HG02759 (cell line): Measurements from ENCODE around the gene AP2A1.
"Not testable (repeated sequence)": the region's sequence is repeated elsewhere in the genome, so short reads cannot be mapped to it uniquely, and the experiment has no call there.

Source experiments
- ATAC-seq: cut with Tn5 transposase; IDR thresholded peaks from one replicate; pipeline ENCODE4 v1.9.1; 2021; ENCODE audit warnings: mild to moderate bottlenecking, moderate library complexity; ENCODE audit not compliant: unreplicated experiment

Gene AP2A1

DNA sequence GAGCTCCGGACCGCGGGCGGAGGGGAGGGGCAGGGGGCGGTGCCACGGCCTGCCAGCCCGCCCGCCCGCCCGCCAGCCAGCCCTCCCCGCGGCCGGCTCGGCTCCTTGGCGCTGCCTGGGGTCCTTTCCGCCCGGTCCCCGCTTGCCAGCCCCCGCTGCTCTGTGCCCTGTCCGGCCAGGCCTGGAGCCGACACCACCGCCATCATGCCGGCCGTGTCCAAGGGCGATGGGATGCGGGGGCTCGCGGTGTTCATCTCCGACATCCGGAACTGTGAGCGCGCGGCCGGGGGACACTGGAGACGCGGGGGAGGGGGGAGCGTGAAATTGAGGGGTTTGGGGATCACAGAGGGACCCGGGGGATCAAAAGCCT is at the start of gene AP2A1:
AP2A1 (plus strand) TSS at position 72 of the 370 bp plus-strand sequence; CDS start at position 205, 133 bp downstream.
- no peak for ATAC-seq

- no peak for ATAC-seq
These were observed 48.3 kb upstream of the AP2A1 start for GRCh38 chr19:49718511-49718910.

DNA sequence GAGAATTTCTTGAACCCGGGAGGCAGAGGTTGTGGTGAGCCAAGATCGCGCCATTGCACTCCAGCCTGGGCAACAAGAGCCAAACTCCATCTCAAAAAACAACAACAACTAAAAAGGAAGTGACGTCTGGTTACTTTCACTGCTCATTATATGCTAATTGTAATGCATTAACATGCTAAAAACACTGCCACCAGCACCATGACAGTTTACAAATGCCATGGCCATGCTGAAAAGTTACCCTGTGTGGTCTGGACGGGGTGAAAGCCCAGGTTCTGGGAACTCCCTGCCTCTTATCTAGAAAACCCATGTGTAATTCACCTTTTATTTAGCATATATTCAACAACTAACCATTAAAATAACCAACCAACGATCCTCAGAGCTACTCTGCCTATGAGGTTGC is 47.8 kb upstream of the AP2A1 start:
- ATAC-seq = no peak

GRCh38 chr19:49719420-49719819 is 47.4 kb upstream of the AP2A1 start:
- not testable (repeated sequence) for ATAC-seq

GRCh38 chr19:49727217-49728030 is 39.4 kb upstream of the AP2A1 start:
- ATAC-seq = no peak

GRCh38 chr19:49730166-49730565 is 36.6 kb upstream of the AP2A1 start:
- ATAC-seq = no peak

DNA sequence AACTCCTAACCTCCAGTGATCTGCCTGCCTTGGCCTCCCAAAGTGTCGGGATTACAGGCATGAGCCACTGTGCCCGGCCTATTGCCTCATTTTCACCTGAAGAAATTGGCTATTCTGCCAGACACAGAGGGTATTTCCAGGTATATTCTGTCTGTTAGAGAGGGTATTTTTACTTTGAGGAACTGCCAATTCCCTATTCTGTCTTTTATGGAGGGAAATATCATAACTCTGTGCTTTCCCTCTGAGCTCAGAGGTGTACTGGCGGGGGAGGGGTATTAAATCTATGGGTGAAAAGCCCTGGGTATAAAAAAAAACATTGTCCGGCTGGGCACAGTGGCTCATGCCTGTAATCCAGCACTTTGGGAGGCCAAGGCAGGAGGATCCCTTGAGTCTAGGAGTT is 28.5 kb upstream of the AP2A1 start:
- no peak for ATAC-seq

DNA sequence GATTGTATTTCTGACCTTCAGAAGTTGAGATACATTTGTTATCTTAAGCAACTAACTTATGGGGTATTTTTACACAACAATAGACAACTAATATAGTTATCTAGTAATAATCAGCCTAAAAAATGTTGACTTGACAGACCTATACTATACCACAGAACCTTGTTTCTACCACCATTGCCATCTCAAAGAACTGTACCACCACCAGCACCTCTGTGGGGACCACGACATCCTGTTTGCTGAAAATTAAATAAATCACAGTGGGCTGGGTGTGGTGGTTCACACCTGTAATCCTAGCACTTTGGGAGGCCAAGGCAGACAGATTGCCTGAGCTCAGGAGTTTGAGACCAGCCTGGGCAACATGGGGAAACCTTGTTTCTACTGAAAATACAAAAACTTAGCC is 27.7 kb upstream of the AP2A1 start:
- no peak for ATAC-seq

DNA sequence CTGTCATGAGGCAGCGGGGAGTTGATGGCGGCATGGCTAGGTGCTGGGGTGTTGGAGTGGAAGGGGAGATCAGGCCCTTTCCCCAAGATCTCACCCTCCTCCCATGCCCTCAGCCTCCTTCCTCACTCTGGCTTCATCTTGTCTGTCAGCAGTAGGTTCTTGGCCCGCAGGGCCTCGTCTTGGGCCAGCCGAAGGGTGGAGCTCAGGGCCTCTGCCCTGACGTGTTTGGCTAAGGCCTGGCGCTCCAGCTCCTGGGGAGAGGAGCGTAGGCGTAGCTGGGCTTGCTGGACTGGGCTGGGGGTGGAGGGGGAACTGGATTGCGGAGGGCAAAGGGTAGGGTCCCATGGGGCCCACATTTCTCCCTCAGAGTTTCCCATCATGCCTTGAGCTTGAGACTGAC is 26.9 kb upstream of the AP2A1 start:
- ATAC-seq = no peak

- ATAC-seq = no peak
These were observed 25.5 kb upstream of the AP2A1 start for GRCh38 chr19:49741210-49741844.

- no peak for ATAC-seq
These were observed 21.8 kb upstream of the AP2A1 start for GRCh38 chr19:49744946-49745381.

DNA sequence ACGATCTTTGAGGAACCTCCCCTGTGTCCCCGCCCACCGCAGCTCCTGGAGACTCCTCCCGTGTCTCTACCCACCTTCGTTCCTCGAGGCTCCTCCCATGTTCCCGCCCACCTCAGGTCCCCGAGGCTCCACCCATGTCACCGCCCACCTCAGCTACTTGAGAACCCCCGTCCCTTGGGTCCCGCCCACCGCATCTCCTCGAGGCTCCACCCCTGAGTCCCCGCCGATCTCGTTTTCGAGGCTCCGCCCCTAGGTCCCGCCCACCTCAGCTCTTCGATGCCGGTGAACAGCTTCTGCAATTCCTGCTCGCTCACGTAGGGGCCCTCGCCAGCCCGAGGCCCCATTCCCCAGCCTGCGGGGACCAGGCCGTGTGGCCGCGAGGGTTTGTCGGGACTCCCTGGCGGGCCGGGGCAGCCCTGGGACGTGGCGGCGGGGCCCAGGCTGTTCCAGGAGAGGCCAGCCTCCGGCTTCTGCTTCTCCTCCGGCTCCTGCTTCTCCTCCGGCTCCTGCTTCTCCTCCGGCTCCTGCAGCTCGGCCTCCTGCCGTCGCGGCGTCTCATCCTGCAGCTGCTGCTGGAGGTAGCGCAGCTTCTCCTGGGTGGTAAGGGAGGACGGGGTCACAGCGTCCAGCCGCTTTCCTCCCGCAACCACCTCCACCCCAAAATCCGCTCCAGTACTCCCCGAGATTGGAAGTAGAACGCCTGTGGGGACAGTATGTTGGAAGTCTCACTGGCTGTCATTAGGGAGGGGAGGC is 20.4 kb upstream of the AP2A1 start:
- ATAC-seq = no peak

DNA sequence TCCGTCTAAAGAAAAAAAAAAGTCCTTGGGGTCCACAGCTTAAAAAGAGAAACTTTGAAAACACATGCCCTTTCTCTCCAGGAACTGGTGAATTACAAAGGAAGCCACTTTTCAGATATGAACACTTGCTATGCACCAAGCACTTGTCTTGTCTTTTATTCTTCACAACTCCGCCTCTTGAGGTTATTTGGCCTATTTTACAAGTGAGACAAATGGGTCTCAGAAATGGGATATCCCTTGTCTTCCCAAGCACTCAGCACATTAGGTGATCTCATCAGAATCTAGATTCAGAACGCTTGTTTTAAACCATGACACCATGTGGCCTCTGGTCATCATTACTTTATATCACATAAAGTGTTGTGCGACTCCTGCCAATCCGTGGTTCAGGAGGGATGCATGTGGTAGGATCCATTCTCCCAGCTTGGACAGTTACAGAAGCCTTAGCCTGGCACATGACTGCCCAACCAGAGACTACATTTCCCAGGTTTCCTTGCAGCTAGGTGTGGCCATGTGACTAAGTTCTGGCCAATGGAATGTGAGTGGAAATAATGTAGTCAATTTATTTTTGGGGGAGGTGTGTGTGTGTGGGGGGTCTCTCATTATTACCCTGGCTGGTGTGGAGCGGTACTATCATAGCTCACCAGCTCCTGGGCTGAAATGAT is 17.6 kb upstream of the AP2A1 start:
- ATAC-seq = no peak

- ATAC-seq = no peak
These were observed 17.0 kb upstream of the AP2A1 start for GRCh38 chr19:49749771-49750170.

- ATAC-seq = no peak
These were observed 14.1 kb upstream of the AP2A1 start for GRCh38 chr19:49752701-49753100.

DNA sequence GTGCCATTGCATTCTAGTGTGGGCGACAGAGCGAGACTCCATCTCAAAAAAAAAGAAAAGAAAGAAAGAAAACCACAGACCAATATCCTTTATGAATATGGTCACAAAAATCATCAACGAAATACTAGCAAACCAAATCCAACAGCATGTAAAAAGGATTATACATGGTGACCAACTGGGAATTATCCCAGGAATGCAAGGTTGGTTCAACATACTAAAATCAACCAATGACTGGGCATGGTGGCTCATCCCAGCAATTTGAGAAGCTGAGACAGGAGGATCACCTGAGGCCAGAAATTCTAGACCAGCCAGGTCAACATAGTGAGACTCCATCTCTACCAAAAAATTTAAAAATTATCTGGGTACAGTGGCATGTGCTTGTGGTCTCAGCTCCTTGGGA is 10.8 kb upstream of the AP2A1 start:
- no peak for ATAC-seq

GRCh38 chr19:49758292-49758691 is 8.5 kb upstream of the AP2A1 start:
- no peak for ATAC-seq

DNA sequence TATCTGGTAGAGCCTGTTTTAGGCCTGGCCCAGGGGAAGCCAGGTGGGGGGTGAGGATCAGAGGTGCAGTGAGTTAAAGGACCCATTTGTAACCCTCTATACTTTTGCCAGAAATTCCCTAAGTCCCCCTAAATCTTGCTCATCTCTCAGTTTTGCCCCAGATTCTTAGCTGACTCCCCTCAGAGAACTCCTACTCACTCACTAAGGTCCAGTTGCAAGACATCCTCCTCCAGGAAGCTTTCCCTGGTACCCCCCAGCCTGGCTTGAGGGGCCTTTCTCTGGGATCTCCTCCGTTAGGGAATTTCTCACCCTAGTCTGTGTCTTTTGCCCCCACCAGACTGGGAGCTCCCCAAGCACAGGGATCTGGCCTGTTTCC is 5.6 kb upstream of the AP2A1 start:
- no peak for ATAC-seq

DNA sequence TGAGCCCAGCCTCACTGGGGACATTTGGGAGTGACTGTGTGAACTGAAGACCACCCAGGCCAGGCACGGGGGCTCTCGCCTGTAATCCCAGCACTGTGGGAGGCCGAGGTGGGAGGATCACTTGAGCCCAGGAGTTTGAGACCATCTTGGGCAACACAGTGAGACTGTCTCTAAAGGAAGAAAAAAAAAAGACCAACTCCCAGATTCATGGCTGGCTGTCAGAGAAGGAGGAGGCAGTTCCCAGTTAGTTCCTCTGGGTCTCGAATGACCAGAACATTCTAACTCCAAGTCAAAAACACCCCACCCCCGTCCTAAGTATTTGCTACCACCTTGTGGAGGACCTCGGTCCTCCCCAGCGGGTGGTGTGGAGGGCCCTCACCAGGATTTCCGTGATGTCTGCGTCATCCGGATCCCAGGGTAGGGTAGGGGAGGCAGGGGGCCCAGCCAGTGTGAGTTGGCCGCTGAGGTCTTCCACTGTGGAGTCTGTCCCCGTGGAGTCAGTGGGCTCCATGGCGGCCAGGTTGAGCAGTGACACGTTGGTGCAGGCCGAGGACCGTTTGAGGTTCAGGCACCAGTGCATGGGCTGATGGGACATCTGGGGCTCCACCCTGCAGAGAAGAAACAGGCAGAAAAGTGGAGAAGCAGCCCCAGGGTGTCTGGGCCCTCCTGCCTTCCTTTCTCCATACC is 5.0 kb upstream of the AP2A1 start:
- no peak for ATAC-seq

GRCh38 chr19:49763230-49763629 is 3.6 kb upstream of the AP2A1 start, which contains the start of gene TSKS:
Gene TSKS (minus strand): TSS chr19:49763306. CDS start chr19:49763247, 59 bp downstream.
- ATAC-seq = no peak

DNA sequence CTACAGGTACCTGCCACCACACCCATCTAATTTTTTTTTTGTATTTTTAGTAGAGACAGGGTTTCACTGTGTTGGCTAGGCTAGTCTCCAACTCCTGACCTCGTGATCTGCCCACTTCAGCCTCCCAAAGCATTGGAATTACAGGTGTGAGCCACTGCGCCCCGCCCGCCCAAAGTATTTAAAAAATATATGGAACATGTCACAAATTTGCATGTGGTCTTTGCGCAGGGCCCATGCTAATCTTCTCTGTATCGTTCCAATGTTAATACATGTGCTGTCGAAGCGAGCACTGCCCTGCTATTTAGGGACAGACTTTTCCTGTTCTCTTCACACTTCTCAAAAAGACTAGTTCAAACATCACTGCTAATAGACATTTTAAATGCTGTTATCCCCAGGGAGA is 2.5 kb upstream of the AP2A1 start:
- ATAC-seq = no peak
